ENCODE measurements around the gene SLC35A1. TPM values are rescaled to one million over a fixed set of nuclear protein-coding genes. Genes with fewer than 3 reads are reported as not detected.

SLC35A1 gene
- total RNA-seq, 1 donor from 2014 or later, result 16.6 TPM

- DNase-seq, result no peak
Observed at GRCh38 chr6:87529221-87529620, 56.4 kb downstream of the SLC35A1 start.

- no peak for DNase-seq
Observed at GRCh38 chr6:87534377-87535047, 61.7 kb downstream of the SLC35A1 start.

GRCh38 chr6:87538510-87539260, 65.9 kb downstream of the SLC35A1 start:
- no peak for DNase-seq

DNA sequence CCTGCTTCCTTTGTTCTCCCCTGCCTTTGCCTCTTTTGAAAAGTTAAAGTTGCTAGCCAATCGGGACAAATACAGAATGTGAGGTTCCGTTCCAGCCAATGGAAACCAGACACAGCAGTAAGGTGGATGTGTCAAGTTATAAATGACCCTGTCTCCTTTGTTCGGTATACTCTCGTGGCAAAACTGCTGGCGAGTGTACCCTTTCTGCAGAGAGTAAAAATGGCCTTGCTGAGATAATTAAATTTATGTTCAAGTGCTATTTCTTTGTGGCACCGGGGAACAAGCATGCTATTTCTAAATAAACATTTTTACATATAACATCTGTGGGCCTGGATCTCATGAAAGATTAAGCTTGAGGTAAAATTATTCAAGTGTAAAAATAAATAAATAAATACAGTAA, 66.8 kb downstream of the SLC35A1 start:
- DNase-seq, result no peak

- DNase-seq, result no peak
Observed at GRCh38 chr6:87540539-87540938, 67.8 kb downstream of the SLC35A1 start.

- DNase-seq, result no peak
Observed at GRCh38 chr6:87541041-87541440, 68.3 kb downstream of the SLC35A1 start.

- no peak for DNase-seq
Observed at GRCh38 chr6:87541744-87542143, 69.0 kb downstream of the SLC35A1 start.

DNA sequence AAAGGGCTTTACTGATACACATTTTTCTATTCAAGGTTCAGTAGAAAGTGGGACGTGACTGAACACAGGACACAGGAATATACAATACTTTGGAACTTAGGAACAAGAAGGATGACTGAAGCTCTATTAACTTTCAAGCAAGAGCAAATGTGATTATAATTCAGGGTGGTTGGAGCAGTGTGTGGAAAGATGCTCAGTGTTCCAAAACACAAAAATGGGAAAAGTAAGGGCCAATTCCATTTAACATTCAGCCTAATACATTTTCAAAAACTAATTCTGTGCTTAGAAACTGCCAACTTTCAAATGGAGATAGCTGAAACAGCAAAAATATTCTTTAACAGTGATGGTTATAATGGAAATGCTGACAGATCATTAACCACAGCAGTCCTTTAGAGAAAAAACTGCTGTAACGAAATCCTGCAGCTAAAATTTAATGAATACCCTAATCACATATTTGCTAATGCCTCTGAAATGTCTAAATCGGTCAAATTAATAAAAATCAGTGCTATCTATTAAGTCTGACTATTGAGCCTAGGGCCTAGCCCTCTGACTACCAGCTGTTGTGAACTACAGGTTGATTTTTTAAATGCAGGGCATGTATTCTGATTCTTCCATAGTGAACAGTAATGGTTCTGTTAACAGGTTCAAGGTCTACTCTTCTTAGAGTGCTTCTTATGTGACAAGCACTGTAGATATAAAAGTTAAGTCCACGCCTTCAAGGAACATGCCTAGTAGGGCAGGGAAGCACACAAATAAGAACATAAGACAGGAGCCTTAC, 71.1 kb downstream of the SLC35A1 start:
- no peak for DNase-seq

DNA sequence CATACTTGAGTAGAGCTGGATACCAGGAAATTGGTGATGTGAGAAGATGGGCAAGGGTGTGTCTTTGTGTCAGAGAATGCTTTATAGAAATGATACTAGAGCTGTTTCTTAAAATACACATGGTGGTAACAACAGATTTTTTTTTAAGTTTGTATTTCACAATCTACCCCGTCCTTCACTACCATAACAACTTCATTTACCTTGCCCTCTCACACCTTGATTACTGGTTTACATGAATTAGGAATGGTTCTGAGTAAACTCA, 71.6 kb downstream of the SLC35A1 start:
- no peak for DNase-seq

GRCh38 chr6:87551799-87552198, 79.0 kb downstream of the SLC35A1 start:
- no peak for DNase-seq

DNA sequence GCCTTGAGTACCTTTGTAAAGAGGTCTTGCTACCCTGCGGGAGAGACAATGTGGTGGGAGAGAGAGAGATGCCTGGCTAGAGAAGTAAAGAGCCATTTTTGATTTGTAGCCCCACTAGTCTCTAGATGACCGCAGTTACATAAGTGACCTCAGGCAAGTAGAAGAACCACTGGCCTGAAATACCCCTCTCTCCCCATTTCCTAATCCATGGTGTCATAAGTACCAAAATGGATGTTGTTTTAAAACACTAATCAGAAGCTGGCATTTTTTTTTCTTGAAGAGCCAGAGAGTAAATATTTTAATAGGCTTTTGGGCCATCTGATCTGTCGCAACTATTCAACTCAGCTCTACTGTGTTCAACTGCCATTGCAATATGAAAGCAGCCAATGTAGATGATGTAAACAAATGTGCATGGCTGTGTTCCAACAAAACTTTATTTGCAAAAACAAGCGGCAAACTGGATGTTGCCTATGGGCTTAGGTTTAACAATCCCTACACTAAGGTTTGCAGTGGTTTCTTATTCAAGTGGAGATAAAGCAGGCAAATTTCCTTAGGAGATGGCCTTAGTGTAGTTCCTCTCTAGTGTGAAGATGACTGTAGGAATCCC, 80.5 kb downstream of the SLC35A1 start:
- DNase-seq, result no peak

DNA sequence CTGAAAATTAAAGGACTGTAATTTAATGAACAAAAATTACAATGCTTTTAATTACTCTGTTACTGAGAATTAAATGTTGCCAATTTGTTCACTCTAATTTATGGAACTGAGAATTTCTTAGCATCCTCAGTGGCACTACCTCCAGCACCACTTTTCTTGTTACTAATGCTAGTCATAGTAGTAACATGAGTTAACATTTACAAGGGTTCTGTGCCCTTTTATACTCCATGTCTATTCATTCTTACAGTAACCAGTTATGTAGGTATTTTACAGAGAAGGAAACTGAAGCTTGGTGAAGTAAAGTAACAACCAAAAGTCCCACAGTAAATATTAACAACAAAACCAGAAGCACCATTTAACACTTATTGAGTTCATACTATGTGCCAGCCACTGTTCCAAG, 82.7 kb downstream of the SLC35A1 start:
- DNase-seq, result no peak

DNA sequence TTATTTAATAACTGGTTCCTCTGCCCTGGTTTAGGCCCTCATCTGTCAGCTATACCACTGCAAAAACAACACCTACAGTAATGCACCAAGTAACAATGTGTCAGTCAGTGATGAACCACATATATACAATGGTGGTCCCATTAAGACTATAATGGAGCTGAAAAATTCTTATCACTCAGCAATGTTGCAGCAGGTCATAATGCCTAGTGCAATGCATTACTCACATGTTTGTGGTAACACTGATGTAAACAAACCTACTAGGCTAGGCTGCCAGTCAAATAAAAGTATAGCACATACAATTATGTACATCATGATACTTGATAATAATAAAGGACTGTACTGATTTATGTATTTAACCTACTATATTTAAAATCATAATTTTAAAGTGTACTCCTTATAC, 85.7 kb downstream of the SLC35A1 start:
- no peak for DNase-seq

DNA sequence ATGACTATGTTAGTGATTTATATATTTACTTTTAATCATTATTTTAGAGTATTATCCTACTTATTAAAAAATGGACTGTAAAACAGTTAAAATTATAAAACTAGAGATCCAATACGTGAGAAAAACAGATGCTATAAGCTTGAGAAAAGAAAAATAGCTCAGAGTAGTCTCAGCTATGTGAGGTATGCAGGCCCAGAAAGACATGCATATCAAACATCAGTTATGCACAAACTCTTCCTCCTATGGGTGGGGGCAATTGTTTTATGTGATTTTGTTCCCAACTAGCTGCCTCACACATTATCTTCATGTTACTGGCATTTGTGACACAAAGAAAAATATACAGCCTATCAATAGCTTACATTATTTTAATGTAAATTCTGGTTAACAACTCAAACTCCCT, 88.2 kb downstream of the SLC35A1 start:
- no peak for DNase-seq

Small RNAs within 50 kb of the gene (small RNA-seq; reads per million reads assigned to genes)
- gene AL049697.2 (ENCODE audit: low replicate concordance) (not detected), gene RNU6-444P (ENCODE audit: low replicate concordance) (not detected)

Other genes starting within 250 kb of the SLC35A1 start
- gene SMIM8, start 150.4 kb upstream of the SLC35A1 start, total RNA-seq, result 13.9 TPM
- gene GJB7, start 143.7 kb upstream of the SLC35A1 start, total RNA-seq, result not detected
- gene C6orf163, start 128.2 kb upstream of the SLC35A1 start, total RNA-seq, result 5.6 TPM
- 0.49 TPM for gene CFAP206, start 65.0 kb upstream of the SLC35A1 start, total RNA-seq
- 48.5 TPM for gene RARS2, start 117.0 kb downstream of the SLC35A1 start, total RNA-seq
- gene ORC3, start 117.2 kb downstream of the SLC35A1 start, total RNA-seq, result 26.9 TPM
- gene AKIRIN2, start 229.3 kb downstream of the SLC35A1 start, total RNA-seq, result 30.2 TPM

Data from skin of body (tissue), 3 donors.